KOPT-K1 (cell line): ENCODE measurements around the gene UBL4A.

Source experiments
- H3K27ac ChIP-seq: fragments of 200-600 bp; sonication (generic); 2 replicates; pipeline ENCODE4 v1.5.1; 2016; ENCODE audit warnings: antibody characterized with exemption, mild to moderate bottlenecking, low read depth, low read length; ENCODE audit not compliant: poor library complexity, severe bottlenecking
- H3K36me3 ChIP-seq: fragments of 200-600 bp; sonication (generic); 2 replicates; pipeline ENCODE4 v1.5.1; 2017; ENCODE audit warnings: antibody characterized with exemption, mild to moderate bottlenecking, low read length, moderate library complexity; ENCODE audit not compliant: insufficient read depth
- H3K9me3 ChIP-seq: fragments of 200-600 bp; sonication (generic); 2 replicates; pipeline ENCODE4 v1.5.1; 2017; ENCODE audit warnings: antibody characterized with exemption, low read length, mild to moderate bottlenecking; ENCODE audit not compliant: insufficient read depth, poor library complexity, severe bottlenecking

Gene UBL4A

GRCh38 chrX:154435171-154435733 is 51.2 kb downstream of the UBL4A start:
- H3K27ac ChIP-seq = no peak overlapping the region
- no peaks in the 10 kb centered on the region for H3K9me3 ChIP-seq
- peaks cover 62% of the 10 kb centered on the region; the same call in 1 of the 2 replicates for H3K36me3 ChIP-seq

GRCh38 chrX:154434394-154435168 is 51.8 kb downstream of the UBL4A start:
- Histone ChIP-seq H3K36me3 (peaks cover 55% of the 10 kb centered on the region; the same call in 1 of the 2 replicates), H3K9me3 (no peaks in the 10 kb centered on the region), H3K27ac (no peak overlapping the region)
